Ureter (tissue), 1 donor: Measurements from ENCODE around the gene SOX5. TPM values are rescaled to one million over a fixed set of nuclear protein-coding genes. Genes with fewer than 3 reads are reported as not detected.

ENCODE experiments used
- DNase-seq: peaks from one replicate; pipeline ENCODE4 v3.0.0-alpha.2; 2020; ENCODE audit warnings: low spot score
- total RNA-seq: library from RNA; stranded (reverse); gene quantifications from one replicate; pipeline ENCODE4 v1.2.4, GENCODE V29; 2023
- donor health status: DM: yes; HTN: yes; CAD: no.

SOX5 gene
- total RNA-seq, 1 donor from 2014 or later: 23.5 TPM

DNA sequence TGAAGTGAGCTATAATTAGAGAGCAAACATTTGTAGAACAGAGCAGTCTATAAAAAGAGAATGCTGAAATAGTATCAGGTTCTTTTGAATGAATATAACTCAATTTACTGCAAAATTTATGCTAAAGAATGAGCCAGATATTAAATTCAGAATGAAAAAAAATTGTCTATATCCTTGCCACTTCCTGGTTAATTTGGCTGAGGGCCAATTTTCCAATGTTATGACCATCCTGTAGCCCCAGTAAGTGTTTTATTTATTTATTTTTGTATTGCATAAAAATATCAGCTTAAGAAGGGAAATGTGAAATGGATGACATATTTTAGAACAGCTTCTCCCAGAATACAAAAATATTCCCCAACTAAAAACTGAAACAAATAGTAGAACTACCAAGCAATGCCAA, 263.4 kb downstream of the SOX5 start:
- DNase-seq: no peak

DNA sequence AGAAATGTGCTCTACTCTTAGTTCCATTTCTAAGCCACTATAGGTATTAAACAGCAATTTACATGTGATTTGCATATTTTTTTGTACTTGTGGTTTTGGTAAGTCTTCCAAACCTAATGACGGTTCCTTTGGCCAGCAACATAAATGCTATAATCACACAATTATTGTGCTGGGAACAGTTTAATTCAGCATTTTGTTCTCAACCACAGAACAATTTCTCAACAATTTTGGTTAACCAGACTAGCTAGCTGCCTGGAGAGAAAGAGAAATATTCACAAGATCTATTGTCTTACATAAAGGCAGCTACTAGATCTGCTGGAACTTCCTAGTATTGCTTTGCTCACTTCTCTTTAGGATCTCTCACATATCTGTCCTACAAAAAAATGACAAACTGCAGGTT, 265.3 kb downstream of the SOX5 start:
- no peak for DNase-seq

DNA sequence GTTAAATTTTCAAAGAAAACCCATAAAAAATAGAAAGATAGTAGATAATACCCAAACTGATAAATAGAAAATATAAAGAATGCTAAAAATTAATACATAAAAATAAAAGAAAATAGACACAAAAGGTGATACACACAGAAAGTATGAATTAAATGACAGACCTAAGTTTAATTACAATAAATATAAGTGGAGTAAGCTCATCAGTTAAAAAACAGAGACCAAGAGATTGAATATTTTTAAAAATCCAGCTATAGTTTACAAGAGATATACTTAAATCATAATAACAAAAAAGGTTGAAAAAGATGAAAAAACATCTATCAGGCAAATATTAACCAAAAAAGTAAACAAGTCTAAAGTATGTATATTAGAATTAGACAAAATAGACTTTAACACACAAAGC, 268.2 kb downstream of the SOX5 start:
- DNase-seq: no peak

DNA sequence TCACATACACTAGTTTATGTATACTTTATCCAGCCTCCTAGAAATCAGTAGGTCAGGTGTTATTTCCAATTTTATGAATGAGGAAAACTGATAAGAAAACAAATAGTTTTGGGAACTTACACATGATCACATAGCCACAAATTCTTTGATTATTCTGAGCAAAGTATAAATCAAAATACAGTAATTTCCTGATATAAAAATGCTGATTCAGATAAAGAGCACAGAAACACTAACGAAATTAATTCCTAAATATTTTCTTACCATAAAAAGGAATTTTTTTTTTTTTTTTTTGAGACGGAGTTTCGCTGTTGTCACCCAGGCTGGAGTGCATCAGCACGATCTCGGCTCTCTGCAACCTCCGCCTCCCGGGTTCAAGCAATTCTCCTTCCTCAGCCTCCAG, 275.4 kb downstream of the SOX5 start:
- no peak for DNase-seq

DNA sequence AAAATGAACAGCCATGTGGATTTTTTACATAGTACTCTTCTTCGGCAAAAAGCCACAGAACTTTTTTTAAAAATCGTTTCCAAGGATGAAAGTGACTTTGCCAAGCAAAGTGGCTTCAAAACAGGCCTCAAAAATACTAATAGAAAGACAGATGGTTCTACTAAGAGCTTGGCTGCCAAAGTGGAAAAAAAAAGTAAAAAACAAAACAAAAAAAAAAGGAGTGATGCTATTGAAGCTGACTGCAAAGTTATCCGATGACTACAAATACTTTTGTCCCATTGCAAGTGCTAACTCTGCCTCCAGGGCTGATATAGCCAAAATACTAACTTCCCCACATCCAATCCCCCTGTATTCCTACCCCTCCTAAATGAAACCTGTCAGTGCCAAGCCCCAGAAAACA, 277.6 kb downstream of the SOX5 start:
- DNase-seq: no peak

DNA sequence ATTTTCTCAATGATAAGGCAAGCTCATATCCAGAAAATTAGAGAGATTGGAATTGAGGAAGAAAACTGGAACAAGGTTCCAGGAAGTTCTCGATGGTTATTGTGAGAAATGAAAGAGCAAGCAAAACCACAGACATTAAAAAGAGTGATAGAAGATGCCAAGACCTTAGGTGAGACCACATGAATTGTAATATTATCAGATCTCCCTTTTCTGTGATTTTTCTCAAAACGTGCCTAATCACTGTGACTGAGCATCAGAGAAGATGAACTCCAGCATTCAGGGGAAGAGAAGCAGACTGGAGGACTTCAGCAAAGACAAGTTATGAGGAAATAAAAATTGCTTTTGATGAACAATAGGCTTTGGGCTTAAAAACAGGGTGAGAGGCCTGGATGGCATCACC, 278.8 kb downstream of the SOX5 start:
- DNase-seq: no peak

DNA sequence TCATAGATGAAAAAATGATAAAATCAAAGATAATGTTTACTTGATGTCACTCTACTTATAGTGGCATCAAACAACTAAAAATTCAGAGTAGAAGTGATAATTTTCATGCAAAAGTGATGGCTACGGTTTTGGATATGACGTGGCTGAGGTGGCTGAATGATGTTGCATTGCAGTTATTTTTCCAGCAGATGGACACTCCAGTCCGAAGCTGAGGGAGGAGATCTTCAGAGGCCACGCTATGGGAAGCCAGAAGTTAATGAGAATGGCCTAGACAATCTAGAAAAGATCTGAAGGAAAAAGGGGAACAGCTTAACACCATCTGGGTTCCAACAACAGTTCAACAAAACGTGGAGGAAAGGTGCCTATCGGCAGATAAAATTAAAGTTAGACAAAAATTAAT, 279.8 kb downstream of the SOX5 start:
- no peak for DNase-seq

DNA sequence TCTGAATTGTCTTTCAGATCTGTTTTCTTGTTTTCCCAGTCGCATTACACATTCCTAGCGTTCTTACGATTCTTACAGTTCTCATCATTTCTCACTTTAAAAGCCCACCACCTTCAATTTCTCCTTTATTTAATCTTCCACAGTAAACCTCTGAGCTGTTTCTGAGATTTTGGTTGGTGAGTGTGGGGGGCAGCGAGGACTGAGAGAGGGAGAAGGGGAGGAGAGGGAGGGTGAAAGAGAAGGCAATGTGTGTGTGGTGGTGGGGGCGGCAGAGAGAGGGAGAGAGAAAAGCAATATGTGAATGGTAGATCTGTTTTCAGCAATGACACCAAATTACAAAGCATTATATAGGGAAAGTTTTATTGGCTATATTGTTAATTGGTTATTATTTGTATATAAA, 282.6 kb downstream of the SOX5 start:
- no peak for DNase-seq

DNA sequence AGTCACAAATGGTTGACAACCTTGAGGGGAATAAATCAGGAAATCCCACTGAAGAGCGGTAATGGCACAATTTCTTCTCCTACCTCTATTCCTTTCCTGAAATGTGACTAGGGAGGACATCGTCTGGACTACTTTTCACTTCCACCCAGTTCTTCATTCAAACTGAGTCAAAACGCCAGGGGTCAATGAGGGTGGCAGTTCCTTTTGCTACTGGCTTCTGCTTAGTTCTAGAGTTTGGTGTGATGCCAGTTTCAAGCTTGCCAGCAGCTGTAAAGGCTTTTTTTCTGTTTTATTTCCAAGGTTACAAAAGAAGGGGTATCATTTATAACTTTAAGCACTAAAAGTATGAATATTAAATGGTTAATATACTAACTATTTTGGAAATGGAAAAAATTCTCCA, 286.5 kb downstream of the SOX5 start:
- DNase-seq: no peak

DNA sequence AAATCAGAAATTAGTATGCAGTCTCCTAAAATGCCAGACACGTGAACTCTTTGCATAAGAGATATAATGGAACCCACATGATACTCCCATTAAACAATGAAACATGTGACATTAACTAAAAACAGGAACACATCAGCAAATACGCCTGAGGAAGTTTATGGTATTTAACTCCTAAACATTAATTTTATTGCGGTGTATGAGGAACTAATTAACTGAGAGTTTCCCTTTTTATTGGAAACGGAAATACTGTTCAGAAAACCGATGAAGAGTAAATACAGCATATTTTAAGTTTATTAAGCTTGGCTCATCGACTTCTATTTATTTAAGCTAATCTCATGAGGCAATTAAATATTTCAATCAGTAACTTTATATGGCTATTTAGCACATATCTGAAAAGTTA, 290.3 kb downstream of the SOX5 start:
- no peak for DNase-seq

DNA sequence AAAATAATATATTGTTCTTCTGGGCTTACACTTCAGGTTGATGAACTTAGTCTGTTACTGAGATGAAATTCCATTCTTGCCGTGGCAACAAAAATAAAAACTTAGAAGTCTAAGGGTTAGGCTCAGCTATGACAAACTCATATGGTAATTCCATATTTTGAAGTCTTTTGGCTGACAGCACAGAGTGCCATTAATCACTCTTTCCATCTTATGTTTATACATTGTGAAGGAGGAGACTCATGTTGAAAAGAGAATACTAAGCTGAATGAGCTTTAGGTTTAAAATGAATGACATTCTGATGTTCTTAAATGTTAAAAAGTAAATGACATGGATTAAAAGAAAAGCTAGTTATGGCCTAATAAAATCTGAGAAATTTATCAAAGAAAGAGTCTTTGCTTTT, 291.9 kb downstream of the SOX5 start:
- no peak for DNase-seq

DNA sequence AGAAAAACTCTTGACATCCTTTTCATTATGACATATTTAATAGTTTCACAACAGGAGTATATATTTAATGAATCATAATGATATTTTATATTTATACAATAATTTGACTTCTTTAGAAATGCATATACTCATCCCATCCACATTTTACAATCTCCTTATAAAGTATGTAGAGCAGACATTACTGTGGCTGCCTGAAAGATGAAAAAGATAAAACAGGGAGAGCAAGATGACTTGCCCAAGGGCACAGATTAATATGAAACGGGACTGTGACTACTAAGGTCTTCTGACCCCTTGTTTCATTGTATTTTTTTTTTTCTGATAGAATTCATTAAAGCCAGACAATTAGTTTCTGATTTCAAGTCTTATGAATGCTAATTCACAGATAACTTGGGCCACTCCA, 293.6 kb downstream of the SOX5 start:
- DNase-seq: no peak

DNA sequence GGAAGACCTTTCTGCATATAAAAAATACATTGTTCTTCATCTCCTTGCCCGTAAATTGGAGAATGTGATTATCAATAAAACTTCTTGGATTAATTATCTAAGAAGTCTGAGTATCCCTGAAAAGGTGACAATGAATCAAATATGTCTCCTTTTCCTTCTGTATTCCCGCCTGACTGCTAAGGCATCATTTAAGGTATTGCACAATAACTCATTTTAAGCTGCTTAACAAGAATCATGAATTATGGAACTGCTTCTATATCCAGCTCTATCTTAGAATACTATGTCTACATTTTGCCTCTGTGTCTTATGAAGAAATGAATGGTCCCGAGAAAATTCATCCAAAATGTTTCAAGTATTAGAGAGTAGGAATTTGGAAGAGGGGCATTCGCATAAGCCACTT, 294.4 kb downstream of the SOX5 start:
- DNase-seq: no peak

DNA sequence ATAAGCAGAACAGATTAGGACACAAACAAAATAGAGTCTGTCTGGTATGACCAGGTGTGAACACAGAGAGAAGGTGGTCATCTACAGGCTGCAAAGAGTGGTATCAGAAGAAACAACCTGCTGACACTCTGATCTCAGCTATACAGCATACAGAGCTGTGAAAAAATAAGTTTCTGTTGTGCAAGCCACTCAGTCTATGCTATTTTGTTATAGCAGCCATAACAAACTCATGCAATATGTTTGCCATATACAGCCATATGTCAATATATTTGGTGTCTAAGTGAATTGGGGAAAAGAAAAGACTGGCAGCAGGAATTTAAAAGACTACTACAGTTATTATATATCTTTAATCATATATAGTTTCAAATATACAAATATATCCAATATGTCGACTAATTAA, 300.9 kb downstream of the SOX5 start:
- DNase-seq: no peak

DNA sequence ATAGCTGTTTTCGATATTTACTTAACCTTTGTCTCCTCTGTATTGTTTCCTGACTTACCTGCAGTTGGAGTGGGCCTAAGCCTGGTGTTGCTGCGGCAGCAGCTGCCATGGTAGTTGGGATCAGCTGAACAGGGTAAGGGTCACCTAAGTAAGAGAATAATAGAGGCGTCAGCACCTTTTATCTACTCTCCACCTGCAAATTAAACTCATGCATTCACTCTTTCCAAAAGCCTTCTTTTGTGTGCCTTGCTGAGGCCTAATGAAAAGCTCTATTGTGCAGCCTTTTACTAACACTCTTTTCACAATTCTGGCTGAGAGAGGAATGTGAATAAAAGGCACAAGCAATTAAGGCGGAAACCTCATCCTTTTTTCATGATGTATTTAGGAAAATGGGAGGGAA, 308.7 kb downstream of the SOX5 start:
- no peak for DNase-seq

DNA sequence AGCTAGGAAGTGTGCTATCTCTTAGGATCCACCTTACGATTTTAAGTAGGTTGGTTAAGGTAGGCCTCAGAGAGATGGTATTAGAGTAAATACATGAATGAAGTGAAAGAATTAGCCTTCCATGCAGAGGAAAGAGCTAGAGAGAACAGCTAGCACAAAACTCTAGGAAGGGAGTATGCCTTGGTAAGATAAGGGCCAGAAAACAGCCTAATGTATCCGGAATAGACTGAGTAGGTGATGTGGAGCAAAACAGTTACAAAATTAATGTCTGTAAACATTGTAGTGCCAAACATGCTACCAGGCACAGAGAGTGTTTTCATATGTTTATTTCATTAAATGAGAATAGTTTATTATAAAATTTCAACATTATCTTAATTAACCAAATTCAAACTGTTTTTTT, 315.1 kb downstream of the SOX5 start:
- DNase-seq: no peak

DNA sequence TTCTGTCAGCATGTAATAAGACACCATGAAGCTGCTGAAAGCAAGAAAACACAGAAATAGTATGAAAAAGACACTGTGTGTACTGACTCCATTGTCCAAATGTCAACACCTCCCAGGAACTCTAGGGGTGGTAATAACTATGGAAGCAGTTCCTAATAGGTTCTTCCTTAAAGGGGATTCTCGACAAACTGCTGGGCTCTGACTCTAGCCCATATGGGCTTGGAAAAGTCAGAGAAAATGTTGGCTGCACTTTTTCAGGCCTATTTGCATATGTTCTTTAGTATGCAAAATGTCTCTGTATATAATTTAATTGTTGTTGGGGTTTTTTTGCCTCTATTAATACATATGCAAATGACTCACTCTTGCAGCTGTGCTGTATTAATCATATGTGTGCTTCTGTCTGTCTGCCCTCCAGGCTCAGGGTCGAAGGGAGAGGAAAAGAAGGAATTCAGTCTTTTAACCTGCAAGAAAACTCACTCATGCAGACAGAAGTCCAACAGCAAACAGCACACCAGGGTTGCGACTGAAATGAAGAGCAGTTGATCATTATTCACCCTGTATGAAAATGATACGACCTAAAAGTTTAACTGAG, 317.6 kb downstream of the SOX5 start:
- no peak for DNase-seq

DNA sequence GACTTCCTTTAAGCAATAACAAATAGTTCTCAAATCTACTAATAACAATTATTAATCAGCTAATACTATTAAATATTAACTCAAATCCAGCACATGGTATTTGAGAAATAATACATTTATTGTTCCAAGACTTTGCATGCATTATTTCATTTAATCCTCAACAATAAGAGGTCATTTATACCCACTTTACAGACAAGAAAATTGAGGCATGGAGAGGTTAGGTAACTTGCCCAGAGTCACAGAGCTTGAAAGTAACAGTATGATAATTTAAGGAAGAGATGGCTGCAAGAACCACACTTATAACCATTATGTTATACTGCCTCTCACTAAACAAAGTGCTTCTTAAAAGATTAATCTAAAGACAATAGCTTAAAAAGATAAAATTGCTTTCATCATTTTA, 318.9 kb downstream of the SOX5 start:
- DNase-seq: no peak

DNA sequence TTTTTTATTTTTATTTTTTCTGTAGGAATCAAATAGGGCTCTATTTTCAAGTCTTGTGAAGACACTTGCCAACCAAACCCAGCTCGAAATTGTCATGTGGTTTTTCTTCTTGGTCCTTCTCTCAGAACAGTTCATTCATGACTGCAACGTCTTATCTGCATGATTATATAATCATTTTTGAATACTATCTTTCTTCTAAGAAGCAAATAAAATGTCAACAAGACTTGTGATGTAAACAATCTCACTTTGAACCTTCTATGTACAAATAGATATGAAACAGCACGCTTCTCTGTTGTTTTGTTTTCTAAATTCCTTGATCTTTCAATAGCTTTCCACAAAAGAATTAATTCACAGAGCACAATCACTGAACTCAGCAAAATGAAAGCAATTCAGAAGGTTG, 320.7 kb downstream of the SOX5 start:
- DNase-seq: no peak

DNA sequence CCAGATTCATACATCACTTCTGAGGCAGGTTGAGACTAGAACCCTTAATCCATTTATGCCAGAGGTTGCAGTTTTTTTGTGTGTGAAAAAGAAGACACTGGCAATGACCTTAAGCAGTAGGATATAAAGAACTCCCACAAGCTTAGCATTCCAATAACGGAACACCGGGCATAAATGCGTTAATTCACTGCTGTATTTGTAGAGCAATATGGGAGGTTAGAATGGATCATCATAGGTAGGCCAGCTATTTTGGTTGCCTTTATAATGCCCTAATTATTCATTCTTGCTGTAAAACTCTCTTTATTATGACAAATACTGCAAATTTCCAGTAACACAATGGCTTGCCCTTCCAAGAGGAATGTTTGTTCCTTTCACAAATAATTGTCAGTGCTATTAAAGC, 322.7 kb downstream of the SOX5 start:
- no peak for DNase-seq

DNA sequence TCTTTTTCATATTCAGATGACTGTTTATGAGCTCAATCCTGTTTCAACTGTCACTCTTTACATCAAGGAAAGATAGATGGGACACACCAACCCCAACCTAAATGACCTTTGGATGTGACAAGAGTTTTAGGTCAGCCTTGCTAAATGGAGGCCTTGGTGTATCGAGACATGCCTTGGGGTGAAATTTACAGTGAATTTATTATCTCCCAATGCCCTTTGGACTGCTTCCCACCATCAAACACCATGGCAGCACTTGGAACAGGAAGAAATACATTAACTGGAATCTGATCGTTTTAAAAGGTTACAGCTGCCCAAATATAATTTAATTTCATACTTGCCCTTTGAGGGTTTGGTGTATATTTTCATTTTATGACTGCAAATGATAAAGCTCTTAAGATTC, 327.6 kb downstream of the SOX5 start:
- DNase-seq: no peak

DNA sequence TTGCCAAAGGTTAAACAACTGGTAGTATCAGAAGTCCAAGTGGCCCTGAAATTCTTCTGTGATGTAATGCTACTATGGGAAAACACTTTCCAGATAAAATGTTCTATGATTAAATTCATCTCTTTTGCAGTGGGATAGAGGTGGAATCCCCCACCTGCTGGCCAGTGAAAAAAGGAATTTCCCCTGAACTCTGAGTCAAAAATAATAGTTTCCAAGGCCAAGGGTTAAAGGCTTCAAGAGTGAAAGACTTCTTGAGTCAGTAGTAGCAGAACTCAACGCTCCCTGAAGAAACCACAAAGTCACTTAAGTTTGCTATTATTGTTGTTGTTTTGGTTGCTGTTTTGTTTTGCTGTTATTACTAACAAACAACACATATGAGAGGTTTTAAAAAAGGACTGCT, 330.8 kb downstream of the SOX5 start:
- no peak for DNase-seq

DNA sequence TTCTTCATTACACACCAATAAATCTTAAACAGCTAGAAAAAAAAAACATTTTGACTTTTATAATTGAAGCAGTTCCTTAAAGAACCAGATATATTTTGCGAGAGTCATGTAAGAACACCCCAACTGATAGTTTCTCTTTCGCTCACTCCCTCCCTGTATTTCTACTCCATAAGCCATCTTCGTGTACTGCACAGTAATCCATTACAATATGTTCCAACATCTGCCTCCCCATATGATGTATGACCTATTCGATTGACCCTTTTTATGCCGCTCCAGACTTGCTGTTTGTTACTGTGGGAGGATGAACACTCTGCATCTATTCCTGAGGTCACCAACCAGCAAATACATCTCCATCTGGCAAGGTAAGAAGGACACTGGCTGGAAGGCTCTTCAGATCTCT, 331.7 kb downstream of the SOX5 start:
- no peak for DNase-seq

DNA sequence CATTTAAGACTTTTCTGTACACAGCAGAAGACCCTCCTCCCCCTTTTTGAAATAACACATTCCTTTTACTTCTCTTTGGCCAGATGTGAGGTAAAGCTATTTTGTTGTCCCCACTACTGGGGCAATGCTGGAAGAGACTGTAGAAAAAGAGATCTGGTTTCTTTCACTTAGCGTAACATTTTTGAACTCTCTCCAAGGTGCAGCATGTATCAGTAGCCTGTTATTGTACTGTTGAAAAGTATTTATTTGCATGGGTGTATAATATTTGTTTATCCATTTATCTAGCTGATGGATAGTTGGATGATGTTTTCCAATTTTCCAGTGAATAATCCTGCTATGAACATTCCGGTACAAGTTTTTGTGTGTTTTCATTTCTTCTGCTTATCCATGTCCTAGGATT, 335.2 kb downstream of the SOX5 start:
- no peak for DNase-seq

DNA sequence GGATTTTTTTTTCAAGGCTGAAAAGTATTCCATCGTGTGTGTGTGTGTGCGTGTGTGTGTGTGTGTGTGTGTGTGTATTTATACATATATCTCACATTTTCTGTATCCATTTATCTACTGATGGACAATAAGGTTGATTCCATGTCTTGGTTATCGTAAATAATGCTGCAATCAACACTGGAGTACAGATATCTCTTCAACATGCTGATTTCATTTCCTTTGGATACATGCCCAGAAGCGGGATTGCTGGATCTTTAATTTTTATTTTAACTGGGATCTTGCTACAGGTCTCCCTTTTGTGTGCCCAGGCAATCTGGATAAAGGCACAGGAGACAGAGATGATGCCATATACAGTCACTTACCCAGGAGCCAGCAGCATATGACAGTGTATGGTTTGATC, 338.1 kb downstream of the SOX5 start:
- DNase-seq: no peak
